Central memory CD8-positive, alpha-beta T cell (primary cell): Measurements from ENCODE around the gene ARL6IP1.
"Not testable (repeated sequence)": the region's sequence is repeated elsewhere in the genome, so short reads cannot be mapped to it uniquely, and the experiment has no call there.

ENCODE experiments used
- ATAC-seq: fragments of 150-1000 bp; cut with Tn5 transposase; replicated peaks from 2 replicates; pipeline ENCODE4 v1.10.0; 2022; ENCODE audit warnings: mild to moderate bottlenecking, moderate FRiP score, moderate number of reproducible peaks; ENCODE audit not compliant: poor library complexity, severe bottlenecking; ENCODE audit errors: extremely low read depth
- DNase-seq, 2 donors: peaks; one replicate each; pipeline ENCODE4 v3.0.0; 2021; ENCODE audit warnings: low spot score in 2 of 2
- H3K27ac Mint-ChIP-seq: one replicate; pipeline ENCODE4 v1.8.0; 2022; ENCODE audit warnings: low read depth, mild to moderate bottlenecking, moderate library complexity, mixed read lengths
- H3K27me3 Mint-ChIP-seq: one replicate; pipeline ENCODE4 v1.8.0; 2022; ENCODE audit warnings: mixed read lengths
- H3K36me3 Mint-ChIP-seq: one replicate; pipeline ENCODE4 v1.8.0; 2022; ENCODE audit warnings: mild to moderate bottlenecking, moderate library complexity, mixed read lengths; ENCODE audit not compliant: insufficient read depth
- H3K4me1 Mint-ChIP-seq: one replicate; pipeline ENCODE4 v1.8.0; 2022; ENCODE audit warnings: mixed read lengths
- H3K4me3 Mint-ChIP-seq: one replicate; pipeline ENCODE4 v1.8.0; 2022; ENCODE audit warnings: mild to moderate bottlenecking, moderate library complexity, mixed read lengths
- H3K9me3 Mint-ChIP-seq: one replicate; pipeline ENCODE4 v1.8.0; 2022; ENCODE audit warnings: mixed read lengths

Gene ARL6IP1

DNA sequence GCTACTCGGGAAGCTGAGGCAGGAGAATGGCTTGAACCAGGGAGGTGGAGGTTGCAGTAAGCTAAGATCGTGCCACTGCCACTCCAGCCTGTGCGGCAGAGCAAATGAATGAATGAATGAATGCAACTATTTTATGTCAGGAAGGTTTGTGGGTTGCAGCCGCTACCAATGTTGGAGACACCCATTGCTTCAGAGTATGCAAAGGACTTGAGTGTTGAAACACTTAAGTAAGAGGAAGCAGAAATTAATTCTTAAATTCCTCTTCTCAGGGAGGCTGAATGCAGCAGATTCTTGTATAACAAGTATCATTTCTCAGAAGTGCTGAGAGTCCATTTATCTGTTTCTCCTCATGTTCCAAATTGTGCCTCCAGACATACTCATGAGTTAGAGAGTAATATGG, 26.7 kb downstream of the ARL6IP1 start:
- H3K4me3 Mint-ChIP-seq, H3K4me1 Mint-ChIP-seq, DNase-seq, H3K9me3 Mint-ChIP-seq, ATAC-seq, H3K27ac Mint-ChIP-seq, H3K27me3 Mint-ChIP-seq, H3K36me3 Mint-ChIP-seq: not testable (repeated sequence)

DNA sequence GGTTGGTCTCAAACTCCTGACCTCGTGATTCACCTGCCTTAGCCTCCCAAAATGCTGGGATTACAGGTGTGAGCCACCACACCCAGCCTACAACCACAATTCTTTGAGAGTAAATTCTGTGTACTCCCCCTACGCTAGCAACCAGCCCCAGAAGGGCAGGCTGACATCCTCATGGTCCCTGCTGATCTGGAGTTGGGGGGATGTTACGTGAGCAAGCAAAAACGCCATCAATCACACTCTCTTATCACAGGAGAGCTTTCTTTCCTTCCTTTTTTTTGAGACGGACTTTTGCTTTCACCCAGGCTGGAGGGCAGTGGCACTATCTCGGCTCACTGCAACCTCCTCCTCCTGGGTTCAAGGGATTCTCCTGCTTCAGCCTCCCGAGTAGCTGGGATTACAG, 29.2 kb downstream of the ARL6IP1 start:
- ATAC-seq, H3K4me1 Mint-ChIP-seq, H3K36me3 Mint-ChIP-seq, H3K27ac Mint-ChIP-seq, H3K4me3 Mint-ChIP-seq, H3K27me3 Mint-ChIP-seq, H3K9me3 Mint-ChIP-seq, DNase-seq: not testable (repeated sequence)

DNA sequence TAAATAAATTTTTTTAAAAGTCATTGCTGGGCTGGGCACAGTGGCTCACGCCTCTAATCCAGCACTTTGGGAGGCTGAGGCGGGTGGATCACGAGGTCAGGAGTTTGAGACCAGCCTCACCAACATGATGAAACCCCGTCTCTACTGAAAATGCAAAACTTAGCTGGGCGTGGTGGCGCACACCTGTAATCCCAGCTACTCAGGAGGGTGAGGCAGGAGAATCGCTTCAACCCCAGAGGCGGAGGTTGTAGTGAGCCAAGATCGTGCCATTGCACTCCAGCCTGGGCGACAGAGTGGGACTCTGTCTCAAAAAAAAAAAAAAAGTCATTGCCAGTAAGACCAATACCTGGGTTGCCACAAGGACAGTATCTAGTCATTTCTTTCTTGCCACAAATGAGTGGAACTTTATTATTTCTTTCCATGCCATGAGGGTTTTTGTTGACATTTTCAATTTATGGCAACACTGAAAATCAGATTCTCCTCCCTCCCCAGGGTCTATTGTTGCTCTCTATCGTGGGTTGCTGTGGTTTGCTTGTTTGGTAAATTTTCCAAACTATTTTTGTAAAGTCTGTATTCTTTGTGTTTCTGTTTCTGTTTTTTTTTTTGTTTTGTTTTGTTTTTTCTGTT, 30.9 kb downstream of the ARL6IP1 start:
- not testable (repeated sequence) for H3K27me3 Mint-ChIP-seq, ATAC-seq, DNase-seq

DNA sequence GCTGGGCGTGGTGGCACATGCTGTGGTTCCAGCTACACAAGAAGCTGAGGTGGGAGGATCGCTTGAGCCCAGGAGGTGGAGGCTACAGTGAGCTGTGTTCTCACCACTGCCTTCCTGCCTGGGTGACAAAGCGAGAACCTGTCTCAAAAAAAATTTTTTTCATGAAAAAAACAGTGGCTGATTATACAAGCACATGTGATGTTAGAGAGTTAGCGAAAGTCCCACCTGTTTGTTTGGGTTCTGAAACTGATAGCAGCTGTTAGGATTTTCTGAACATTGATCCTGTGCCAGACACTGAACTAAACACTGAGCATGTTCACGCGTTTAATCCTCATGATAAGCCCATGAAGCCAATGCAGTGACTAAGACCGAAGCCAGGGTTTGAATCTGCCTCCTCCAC, 34.1 kb downstream of the ARL6IP1 start:
- DNase-seq, result peak in 1 of 2 donors; percentile 57
- not testable (repeated sequence) for H3K4me1 Mint-ChIP-seq, H3K36me3 Mint-ChIP-seq, H3K9me3 Mint-ChIP-seq, H3K27me3 Mint-ChIP-seq
- Mint-ChIP-seq H3K4me3 (peak overlapping the region; percentile 11), H3K27ac (peak overlapping the region; percentile 25)
- peak; percentile 94 for ATAC-seq

More for the DNA sequence above, 30.9 kb downstream of the ARL6IP1 start:
- not testable (repeated sequence) for H3K4me3 Mint-ChIP-seq, H3K9me3 Mint-ChIP-seq, H3K27ac Mint-ChIP-seq, H3K36me3 Mint-ChIP-seq, H3K4me1 Mint-ChIP-seq

DNA sequence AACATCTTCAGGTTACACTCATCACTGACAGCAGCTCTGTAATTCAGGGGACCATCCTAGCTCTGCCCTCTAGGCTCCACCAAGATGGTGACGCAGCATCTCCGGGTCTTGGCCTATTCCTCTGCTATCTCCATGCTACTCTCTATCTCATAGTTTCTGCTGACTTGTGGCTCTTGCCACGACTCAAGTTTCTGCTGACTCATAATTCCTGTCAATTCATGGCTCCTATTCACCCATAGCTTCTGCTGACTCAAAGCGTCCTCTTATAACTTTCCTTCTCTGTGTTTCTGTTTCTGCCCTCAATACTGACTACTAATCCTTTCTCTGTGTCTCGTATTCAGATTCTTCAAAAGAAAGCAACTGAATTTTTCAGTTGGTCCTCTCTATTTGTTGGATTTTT, 38.6 kb downstream of the ARL6IP1 start:
- H3K4me3 Mint-ChIP-seq, H3K9me3 Mint-ChIP-seq, ATAC-seq, H3K4me1 Mint-ChIP-seq, H3K27ac Mint-ChIP-seq, DNase-seq, H3K36me3 Mint-ChIP-seq, H3K27me3 Mint-ChIP-seq: not testable (repeated sequence)

DNA sequence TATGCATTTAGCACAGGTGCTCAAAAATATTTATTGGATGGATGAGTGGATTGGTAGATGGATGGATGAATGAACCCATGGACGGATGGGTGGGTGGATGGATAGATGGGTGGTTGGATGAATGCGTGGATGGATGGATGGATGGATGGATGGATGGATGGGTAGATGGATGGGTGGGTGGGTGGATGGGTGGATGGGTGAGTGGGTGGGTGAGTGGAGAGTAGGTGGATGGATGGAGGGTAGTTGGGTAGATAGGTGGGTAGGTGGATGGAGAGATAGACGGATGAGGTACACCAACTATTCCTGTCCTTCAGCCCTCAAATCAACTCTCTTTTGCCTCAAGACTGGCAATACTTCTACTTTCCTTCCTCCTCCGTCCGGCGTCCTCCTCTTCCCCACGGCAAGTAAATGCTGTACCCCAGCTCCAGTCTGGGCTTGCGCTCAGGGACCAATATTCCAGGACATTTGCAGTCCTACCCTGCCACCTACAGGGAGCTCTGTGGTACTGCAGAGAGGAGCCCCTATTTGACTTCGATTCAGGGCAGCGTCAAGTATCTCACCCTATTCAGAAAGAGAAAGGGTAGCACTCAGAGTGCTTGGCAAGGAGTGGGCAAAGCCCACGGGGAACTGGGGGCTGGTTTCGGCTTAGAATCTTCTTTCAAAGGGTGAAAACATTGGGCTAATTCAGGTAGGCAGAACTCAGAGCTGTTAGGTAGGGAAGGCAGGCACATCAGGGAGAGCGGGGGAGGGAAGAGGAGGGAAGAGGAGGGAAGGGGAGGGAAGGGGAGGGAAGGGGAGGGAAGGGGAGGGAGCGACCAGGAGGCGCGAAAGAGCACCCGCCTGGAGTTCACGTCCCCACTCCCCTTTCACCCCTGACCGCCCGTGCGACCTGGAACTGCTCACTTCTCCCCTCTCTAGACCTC, 41.5 kb downstream of the ARL6IP1 start:
- not testable (repeated sequence) for H3K36me3 Mint-ChIP-seq, H3K27ac Mint-ChIP-seq, H3K4me3 Mint-ChIP-seq, H3K27me3 Mint-ChIP-seq, H3K9me3 Mint-ChIP-seq
- H3K4me1 Mint-ChIP-seq, result peaks cover 13% of the 10 kb centered on the region
- ATAC-seq, result peak; percentile 87
- DNase-seq, result peak in 1 of 2 donors; percentile 67

DNA sequence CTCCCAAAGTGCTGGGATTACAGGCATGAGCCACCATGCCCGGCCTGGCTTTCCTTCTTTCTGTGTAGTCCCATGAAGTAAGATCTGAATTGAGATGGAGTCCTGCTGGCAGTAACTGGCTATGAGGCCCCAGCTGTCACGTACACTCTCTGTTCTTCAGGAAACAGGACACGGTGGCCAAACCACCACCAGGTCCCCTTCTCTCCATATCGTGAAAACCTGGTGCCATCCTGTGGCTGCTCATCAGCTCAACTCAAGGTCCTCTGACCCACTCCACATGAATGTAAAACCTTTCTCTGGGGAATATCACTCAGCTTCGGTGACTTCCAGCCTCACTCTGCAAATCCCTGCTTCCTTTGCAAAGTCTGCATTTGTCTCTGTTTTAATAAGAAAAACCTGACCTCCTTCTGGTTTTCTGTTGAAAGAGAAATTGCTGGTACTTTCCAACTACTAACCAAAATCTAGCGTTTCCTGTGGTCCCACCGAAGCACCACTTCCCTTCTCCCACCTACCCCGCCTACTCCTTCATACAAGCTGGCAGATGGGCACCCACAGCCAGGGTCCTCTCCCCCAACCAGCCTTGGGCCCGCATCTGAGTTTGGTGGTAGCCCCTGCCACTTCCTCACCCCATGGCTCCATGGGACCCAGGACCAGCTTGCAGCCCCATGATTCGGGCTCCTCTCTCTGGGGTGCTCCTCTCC, 43.2 kb downstream of the ARL6IP1 start:
- ATAC-seq, result peak; percentile 30
- not testable (repeated sequence) for H3K9me3 Mint-ChIP-seq, H3K36me3 Mint-ChIP-seq, H3K4me3 Mint-ChIP-seq, DNase-seq, H3K27me3 Mint-ChIP-seq, H3K27ac Mint-ChIP-seq
- H3K4me1 Mint-ChIP-seq, result peaks cover 13% of the 10 kb centered on the region

DNA sequence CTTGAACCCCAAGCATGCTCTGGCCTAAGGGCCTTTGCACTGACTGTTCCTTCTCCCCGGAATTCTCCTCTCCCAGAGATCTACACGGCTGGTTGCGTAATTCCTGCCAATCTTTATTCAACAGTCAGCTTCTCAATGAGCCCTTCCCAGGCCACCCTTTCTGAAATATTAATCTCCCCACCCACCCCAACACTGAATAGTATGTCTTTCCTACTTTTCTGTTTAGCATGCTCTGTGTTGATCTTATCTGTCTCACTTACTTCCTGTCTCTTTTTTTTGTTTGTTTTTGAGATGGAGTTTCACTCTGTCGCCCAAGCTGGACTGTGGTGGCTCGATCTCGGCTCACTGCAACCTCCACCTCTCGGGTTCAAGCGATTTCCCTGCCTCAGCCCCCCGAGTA, 44.7 kb downstream of the ARL6IP1 start:
- Mint-ChIP-seq H3K4me1 (peaks cover 13% of the 10 kb centered on the region), H3K4me3 (peak overlapping the region; percentile 65), H3K27ac (peak overlapping the region; percentile 82)
- not testable (repeated sequence) for ATAC-seq, DNase-seq, H3K27me3 Mint-ChIP-seq, H3K36me3 Mint-ChIP-seq, H3K9me3 Mint-ChIP-seq

DNA sequence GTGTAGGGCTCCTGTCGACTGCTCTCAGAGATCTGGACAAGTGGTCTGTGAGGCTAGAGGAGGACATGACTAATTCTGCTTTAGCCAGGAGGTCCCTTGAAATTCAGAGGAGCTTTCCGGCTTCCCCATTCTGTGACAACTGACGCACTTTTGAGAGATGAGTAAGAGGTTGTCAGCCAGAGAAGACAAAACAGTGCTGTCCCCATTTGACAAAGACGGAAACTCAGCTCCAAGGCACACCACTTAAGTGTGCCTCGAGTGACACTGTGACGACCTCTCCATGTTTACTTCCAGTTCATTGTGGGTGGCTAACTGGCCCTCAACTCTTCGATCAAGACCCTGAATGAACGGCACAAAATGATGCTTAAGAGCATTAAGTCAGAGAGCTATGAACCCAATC, 58.5 kb downstream of the ARL6IP1 start:
- H3K4me1 Mint-ChIP-seq, H3K36me3 Mint-ChIP-seq, H3K4me3 Mint-ChIP-seq, H3K27ac Mint-ChIP-seq, DNase-seq, H3K9me3 Mint-ChIP-seq, H3K27me3 Mint-ChIP-seq, ATAC-seq: not testable (repeated sequence)
